ENCODE measurements around the gene TAF4.

Gene TAF4

GRCh38 chr20:62044631-62045030 lies 21.1 kb downstream of the TAF4 start:
- DNase-seq (ENCODE audit: low read depth), result no peak

GRCh38 chr20:62043131-62043914 lies 22.4 kb downstream of the TAF4 start:
- peak; percentile 74 for DNase-seq (ENCODE audit: low read depth)

- DNase-seq (ENCODE audit: low read depth), result no peak
Observed at GRCh38 chr20:62042025-62042820, 23.5 kb downstream of the TAF4 start.

GRCh38 chr20:62040933-62041332 lies 24.7 kb downstream of the TAF4 start:
- no peak for DNase-seq (ENCODE audit: low read depth)

- no peak for DNase-seq (ENCODE audit: low read depth)
Observed at GRCh38 chr20:62040381-62040922, 25.2 kb downstream of the TAF4 start.

GRCh38 chr20:62039738-62040137 lies 25.9 kb downstream of the TAF4 start:
- no peak for DNase-seq (ENCODE audit: low read depth)

GRCh38 chr20:62032609-62033368 lies 32.9 kb downstream of the TAF4 start:
- no peak for DNase-seq (ENCODE audit: low read depth)

GRCh38 chr20:62031462-62032092 lies 34.1 kb downstream of the TAF4 start:
- no peak for DNase-seq (ENCODE audit: low read depth)

- DNase-seq (ENCODE audit: low read depth), result no peak
Observed at GRCh38 chr20:62030834-62031434, 34.7 kb downstream of the TAF4 start.

- DNase-seq (ENCODE audit: low read depth), result no peak
Observed at GRCh38 chr20:62030357-62030756, 35.3 kb downstream of the TAF4 start.

GRCh38 chr20:62029949-62030348 lies 35.7 kb downstream of the TAF4 start:
- DNase-seq (ENCODE audit: low read depth), result no peak

- no peak for DNase-seq (ENCODE audit: low read depth)
Observed at GRCh38 chr20:62029296-62029695, 36.4 kb downstream of the TAF4 start.

- no peak for DNase-seq (ENCODE audit: low read depth)
Observed at GRCh38 chr20:62028384-62028783, 37.3 kb downstream of the TAF4 start.

- no peak for DNase-seq (ENCODE audit: low read depth)
Observed at GRCh38 chr20:62027698-62028321, 37.9 kb downstream of the TAF4 start.

- no peak for DNase-seq (ENCODE audit: low read depth)
Observed at GRCh38 chr20:62027116-62027515, 38.6 kb downstream of the TAF4 start.

GRCh38 chr20:62026564-62026856 lies 39.2 kb downstream of the TAF4 start:
- no peak for DNase-seq (ENCODE audit: low read depth)

GRCh38 chr20:62025832-62026563 lies 39.7 kb downstream of the TAF4 start:
- DNase-seq (ENCODE audit: low read depth), result peak; percentile 74

- DNase-seq (ENCODE audit: low read depth), result no peak
Observed at GRCh38 chr20:62025394-62025793, 40.3 kb downstream of the TAF4 start.

- no peak for DNase-seq (ENCODE audit: low read depth)
Observed at GRCh38 chr20:62023935-62024334, 41.7 kb downstream of the TAF4 start.

- no peak for DNase-seq (ENCODE audit: low read depth)
Observed at GRCh38 chr20:62022575-62023139, 43.0 kb downstream of the TAF4 start.

All from amniotic epithelial cell (primary cell).